ENCODE measurements around the gene NOD1. TPM values are rescaled to one million over a fixed set of nuclear protein-coding genes. Genes with fewer than 3 reads are reported as not detected.
A peak's percentile ranks its signal among the peaks of the same experiment; 100 is the strongest.
"Not testable (repeated sequence)": the region's sequence is repeated elsewhere in the genome, so short reads cannot be mapped to it uniquely, and the experiment has no call there.

NOD1 gene
- total RNA-seq: 17.8 TPM

GRCh38 chr7:30478349-30479201, at the start of gene NOD1:
TSS of gene NOD1 (minus strand) at chr7:30478784. CDS start at chr7:30456921, 21,863 bp downstream.
- peak; percentile 41 to 71 (median 69) for DNase-seq (ENCODE audit: low read depth in 2 of 3, low spot score in 2 of 3)

- not testable (repeated sequence) for DNase-seq (ENCODE audit: low read depth in 2 of 3, low spot score in 2 of 3)
These were observed 48.7 kb upstream of the NOD1 start for GRCh38 chr7:30527297-30527696.

- DNase-seq (ENCODE audit: low read depth in 2 of 3, low spot score in 2 of 3): no peak
These were observed 47.6 kb upstream of the NOD1 start for GRCh38 chr7:30526163-30526562.

- no peak for DNase-seq (ENCODE audit: low read depth in 2 of 3, low spot score in 2 of 3)
These were observed 46.8 kb upstream of the NOD1 start for GRCh38 chr7:30525429-30525828.

GRCh38 chr7:30524545-30524944, 46.0 kb upstream of the NOD1 start:
- DNase-seq (ENCODE audit: low read depth in 2 of 3, low spot score in 2 of 3): no peak

- DNase-seq (ENCODE audit: low read depth in 2 of 3, low spot score in 2 of 3): no peak
These were observed 44.9 kb upstream of the NOD1 start for GRCh38 chr7:30523466-30523865.

GRCh38 chr7:30522159-30522558, 43.6 kb upstream of the NOD1 start:
- DNase-seq (ENCODE audit: low read depth in 2 of 3, low spot score in 2 of 3): no peak

- no peak for DNase-seq (ENCODE audit: low read depth in 2 of 3, low spot score in 2 of 3)
These were observed 42.9 kb upstream of the NOD1 start for GRCh38 chr7:30521532-30521931.

- no peak for DNase-seq (ENCODE audit: low read depth in 2 of 3, low spot score in 2 of 3)
These were observed 40.5 kb upstream of the NOD1 start for GRCh38 chr7:30519122-30519521.

GRCh38 chr7:30515761-30516160, 37.2 kb upstream of the NOD1 start:
- DNase-seq (ENCODE audit: low read depth in 2 of 3, low spot score in 2 of 3): no peak

- no peak for DNase-seq (ENCODE audit: low read depth in 2 of 3, low spot score in 2 of 3)
These were observed 36.2 kb upstream of the NOD1 start for GRCh38 chr7:30514776-30515175.

GRCh38 chr7:30514177-30514576, 35.6 kb upstream of the NOD1 start:
- DNase-seq (ENCODE audit: low read depth in 2 of 3, low spot score in 2 of 3): no peak

- DNase-seq (ENCODE audit: low read depth in 2 of 3, low spot score in 2 of 3): no peak
These were observed 35.2 kb upstream of the NOD1 start for GRCh38 chr7:30513762-30514161.

- DNase-seq (ENCODE audit: low read depth in 2 of 3, low spot score in 2 of 3): no peak
These were observed 33.5 kb upstream of the NOD1 start for GRCh38 chr7:30511973-30512662.

GRCh38 chr7:30511494-30511893, 32.9 kb upstream of the NOD1 start:
- no peak for DNase-seq (ENCODE audit: low read depth in 2 of 3, low spot score in 2 of 3)

- peak in 2 of 3 donors; percentile 33 to 59 for DNase-seq (ENCODE audit: low read depth in 2 of 3, low spot score in 2 of 3)
These were observed 31.8 kb upstream of the NOD1 start for GRCh38 chr7:30510124-30511075.

- DNase-seq (ENCODE audit: low read depth in 2 of 3, low spot score in 2 of 3): not testable (repeated sequence)
These were observed 30.7 kb upstream of the NOD1 start for GRCh38 chr7:30509171-30509857.

- not testable (repeated sequence) for DNase-seq (ENCODE audit: low read depth in 2 of 3, low spot score in 2 of 3)
These were observed 28.8 kb upstream of the NOD1 start for GRCh38 chr7:30507346-30507900.

GRCh38 chr7:30505174-30505697, 26.7 kb upstream of the NOD1 start:
- DNase-seq (ENCODE audit: low read depth in 2 of 3, low spot score in 2 of 3): no peak
